HCT116 (cell line): ENCODE data around the gene SERTAD4.

Experiments
- ATF3 ChIP-seq: IDR thresholded peaks from 2 replicates; pipeline ENCODE4 v1.6.1; 2012
- CTCF ChIP-seq, 3 experiments: fragments of 200-600 bp in 1 of 3; sonication (generic) in 1 of 3; IDR thresholded peaks in 2 of 3; conservative IDR thresholded peaks in 1 of 3; 2 replicates each; pipeline ENCODE4 v1.5.1; 2012 to 2017; ENCODE audit warnings: low read depth in 2 of 3, low read length in 2 of 3, antibody characterized with exemption in 1 of 3, borderline replicate concordance in 1 of 3, control low read depth in 1 of 3, mild to moderate bottlenecking in 1 of 3, mixed read lengths in 1 of 3, mixed run types in 1 of 3, moderate library complexity in 1 of 3; ENCODE audit not compliant: insufficient read depth in 1 of 3
- EGR1 ChIP-seq: IDR thresholded peaks from 2 replicates; pipeline ENCODE4 v1.6.1; 2012; ENCODE audit warnings: low read depth
- EZH2 ChIP-seq: fragments of 200-600 bp; sonication (generic); IDR thresholded peaks from 2 replicates; pipeline ENCODE4 v1.6.1; 2017; ENCODE audit warnings: antibody characterized with exemption, mixed run types
- EZH2phosphoT487 ChIP-seq: fragments of 200-600 bp; IDR thresholded peaks from 2 replicates; pipeline ENCODE4 v1.6.1; 2018; ENCODE audit warnings: antibody characterized with exemption, borderline replicate concordance
- POLR2A ChIP-seq: IDR thresholded peaks from 2 replicates; pipeline ENCODE4 v1.7.0; 2011; ENCODE audit warnings: borderline replicate concordance; ENCODE audit not compliant: insufficient read depth, insufficient read length; ENCODE audit errors: extremely low read depth
- POLR2AphosphoS5 ChIP-seq: IDR thresholded peaks from 2 replicates; pipeline ENCODE4 v1.6.1; 2011; ENCODE audit warnings: mild to moderate bottlenecking, low read depth, low read length, moderate library complexity
- REST ChIP-seq: IDR thresholded peaks from 2 replicates; pipeline ENCODE4 v1.6.1; 2012; ENCODE audit warnings: low read depth
- SP1 ChIP-seq: IDR thresholded peaks from 2 replicates; pipeline ENCODE4 v1.6.1; 2012; ENCODE audit warnings: low read depth

- TF ChIP-seq EZH2phosphoT487 (no peak), REST (no peak), CTCF (IDR thresholded peaks at IDR 0.05 in 2 of 3, conservative IDR thresholded peaks at IDR 0.05 in 1 of 3; ENCODE audit: borderline replicate concordance in 1 of 3, insufficient read depth in 1 of 3, low read depth in 2 of 3, low read length in 2 of 3) (peak in 2 of 3 experiments; percentile 4 to 33; a peak in 2 of 6 replicates), EZH2 (no peak), SP1 (no peak), POLR2A (no peak), ATF3 (no peak), POLR2AphosphoS5 (peak; percentile 36; the same call in 1 of the 2 replicates), EGR1 (peak; percentile 81)
Observed at GRCh38 chr1:210292231-210292871, 59.8 kb downstream of the SERTAD4 start.
